Lower leg skin (tissue), 3 donors: Measurements from ENCODE around the gene PLEKHO2.

Experiments
- POLR2A ChIP-seq, 2 donors: fragments of 450-650 bp; IDR thresholded peaks; one replicate each; pipeline ENCODE4 v1.6.1; 2016 to 2017; ENCODE audit warnings: antibody characterized with exemption in 2 of 2, mild to moderate bottlenecking in 1 of 2, moderate library complexity in 1 of 2
- TF ChIP-seq, protein P1 (sequence below), 3 donors: fragments of 450-650 bp; IDR thresholded peaks; one replicate each; pipeline ENCODE4 v1.5.1; 2016; ENCODE audit warnings: antibody characterized with exemption in 3 of 3, mild to moderate bottlenecking in 3 of 3, moderate library complexity in 2 of 3

DNA sequence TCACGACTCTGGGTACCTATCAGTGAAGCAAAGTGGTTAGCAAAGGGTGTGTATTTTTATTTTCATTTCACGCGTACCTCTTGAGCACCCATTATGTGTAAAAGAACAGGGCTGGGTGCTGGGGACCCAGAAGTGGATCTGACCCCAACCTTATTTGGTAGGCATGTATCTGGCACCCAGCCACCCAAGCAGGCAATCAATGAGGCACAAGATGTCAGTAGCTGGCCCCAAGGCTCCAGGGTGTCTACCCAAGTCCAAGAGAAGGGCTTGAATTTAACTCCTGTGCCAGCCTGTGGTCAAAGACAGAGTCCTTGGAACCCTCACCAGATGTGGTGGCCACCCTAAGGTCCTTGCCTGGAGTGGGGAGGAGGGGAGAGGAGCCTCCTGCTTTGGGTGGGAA, 5.7 kb downstream of the PLEKHO2 start:
- no peak for TF ChIP-seq POLR2A (IDR thresholded peaks at IDR 0.05)
- TF ChIP-seq, protein P1, sequence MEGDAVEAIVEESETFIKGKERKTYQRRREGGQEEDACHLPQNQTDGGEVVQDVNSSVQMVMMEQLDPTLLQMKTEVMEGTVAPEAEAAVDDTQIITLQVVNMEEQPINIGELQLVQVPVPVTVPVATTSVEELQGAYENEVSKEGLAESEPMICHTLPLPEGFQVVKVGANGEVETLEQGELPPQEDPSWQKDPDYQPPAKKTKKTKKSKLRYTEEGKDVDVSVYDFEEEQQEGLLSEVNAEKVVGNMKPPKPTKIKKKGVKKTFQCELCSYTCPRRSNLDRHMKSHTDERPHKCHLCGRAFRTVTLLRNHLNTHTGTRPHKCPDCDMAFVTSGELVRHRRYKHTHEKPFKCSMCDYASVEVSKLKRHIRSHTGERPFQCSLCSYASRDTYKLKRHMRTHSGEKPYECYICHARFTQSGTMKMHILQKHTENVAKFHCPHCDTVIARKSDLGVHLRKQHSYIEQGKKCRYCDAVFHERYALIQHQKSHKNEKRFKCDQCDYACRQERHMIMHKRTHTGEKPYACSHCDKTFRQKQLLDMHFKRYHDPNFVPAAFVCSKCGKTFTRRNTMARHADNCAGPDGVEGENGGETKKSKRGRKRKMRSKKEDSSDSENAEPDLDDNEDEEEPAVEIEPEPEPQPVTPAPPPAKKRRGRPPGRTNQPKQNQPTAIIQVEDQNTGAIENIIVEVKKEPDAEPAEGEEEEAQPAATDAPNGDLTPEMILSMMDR (IDR thresholded peaks at IDR 0.05) = no peak
